ENCODE results near the gene YY1AP1. TPM values are rescaled to one million over a fixed set of nuclear protein-coding genes. Genes with fewer than 3 reads are reported as not detected.
"Not testable (repeated sequence)": the region's sequence is repeated elsewhere in the genome, so short reads cannot be mapped to it uniquely, and the experiment has no call there.

Gene YY1AP1
- total RNA-seq, 4 donors from 2014 or later: 77.4 to 181 (median 152) TPM

- TF ChIP-seq POLR2A (IDR thresholded peaks at IDR 0.05) (no peak), CTCF (IDR thresholded peaks at IDR 0.05) (no peak), POLR2AphosphoS5 (IDR thresholded peaks at IDR 0.05) (no peak), EP300 (IDR thresholded peaks at IDR 0.05) (no peak)
Observed at GRCh38 chr1:155691992-155692528, 3.5 kb upstream of the YY1AP1 start.

GRCh38 chr1:155689081-155689607 is 570 bp upstream of the YY1AP1 start, which contains the start of gene DAP3:
Gene DAP3 (plus strand): TSS chr1:155689091. CDS start chr1:155709780, 20,689 bp downstream.
- H3K27me3 ChIP-seq, H3K9me3 ChIP-seq, ATAC-seq: not testable (repeated sequence)
- TF ChIP-seq POLR2A (IDR thresholded peaks at IDR 0.05) (peak in 1 of 2 donors; percentile 32), POLR2AphosphoS5 (IDR thresholded peaks at IDR 0.05) (peak; percentile 36)
- WGBS, 2 donors (ENCODE audit: low coverage in 1 of 2): 0% methylated on average over 7 to 15 of the region's 28 CpGs
- H3K27ac ChIP-seq: peak within 1 kb of the TSS; percentile 86 to 98 (median 96)
- H3K4me1 ChIP-seq: peaks cover 0 to 49% (median 13%) of the 10 kb centered on the region in 3 donors
- peaks cover 0 to 16% of the 10 kb centered on the region in 2 donors for H3K36me3 ChIP-seq
- peak within 1 kb of the TSS; percentile 85 to 96 for H3K4me3 ChIP-seq

More at GRCh38 chr1:155691992-155692528, 3.5 kb upstream of the YY1AP1 start:
- H3K4me1 ChIP-seq: peaks cover 7 to 43% (median 9%) of the 10 kb centered on the region in 3 donors
- no peaks in the 10 kb centered on the region for H3K9me3 ChIP-seq
- H3K27me3 ChIP-seq: no peaks in the 10 kb centered on the region
- WGBS, 2 donors (ENCODE audit: low coverage in 1 of 2): 87 to 90% methylated on average over 7 to 8 of the region's 8 CpGs
- no peak for ATAC-seq
- H3K4me3 ChIP-seq: no peak overlapping the region
- H3K36me3 ChIP-seq: peaks cover 0 to 16% of the 10 kb centered on the region in 2 donors
- H3K27ac ChIP-seq: no peak overlapping the region

- H3K27me3 ChIP-seq, H3K9me3 ChIP-seq: not testable (repeated sequence)
- peaks cover 0 to 60% (median 16%) of the 10 kb centered on the region in 3 donors for H3K4me1 ChIP-seq
- ATAC-seq: peak; percentile 13
- WGBS, 2 donors (ENCODE audit: low coverage in 1 of 2): 3% methylated on average over 12 of the region's 35 CpGs; no CpG with 5 or more reads in 1 of the 2 donors
- H3K4me3 ChIP-seq: peak overlapping the region; percentile 85 to 96
- peaks cover 0 to 16% of the 10 kb centered on the region in 2 donors for H3K36me3 ChIP-seq
- peak overlapping the region; percentile 86 to 98 (median 96) for H3K27ac ChIP-seq
Observed at GRCh38 chr1:155687705-155688323, 760 bp downstream of the YY1AP1 start.

- H3K36me3 ChIP-seq: peaks cover 6 to 39% of the 10 kb centered on the region in 2 donors
- no peak for ATAC-seq
- no peaks in the 10 kb centered on the region for H3K27me3 ChIP-seq
- TF ChIP-seq POLR2A (IDR thresholded peaks at IDR 0.05) (no peak), POLR2AphosphoS5 (IDR thresholded peaks at IDR 0.05) (no peak), CTCF (IDR thresholded peaks at IDR 0.05) (no peak), EP300 (IDR thresholded peaks at IDR 0.05) (no peak)
- H3K4me3 ChIP-seq: no peak overlapping the region
- 76 to 91% methylated on average over 2 of the region's 2 CpGs for WGBS, 2 donors (ENCODE audit: low coverage in 1 of 2)
- H3K9me3 ChIP-seq: no peaks in the 10 kb centered on the region
- no peak overlapping the region for H3K27ac ChIP-seq
- peaks cover 3 to 59% (median 7%) of the 10 kb centered on the region in 3 donors for H3K4me1 ChIP-seq
Observed at GRCh38 chr1:155681776-155682175, 6.8 kb downstream of the YY1AP1 start.

GRCh38 chr1:155680531-155680930 is 8.0 kb downstream of the YY1AP1 start:
- Histone ChIP-seq H3K4me1 (peaks cover 3 to 47% (median 3%) of the 10 kb centered on the region in 3 donors), H3K36me3 (peaks cover 12 to 51% of the 10 kb centered on the region in 2 donors), H3K27ac (no peak overlapping the region), H3K27me3 (no peaks in the 10 kb centered on the region), H3K9me3 (no peaks in the 10 kb centered on the region), H3K4me3 (no peak overlapping the region)
- ATAC-seq: no peak
- 79 to 95% methylated on average over 2 to 6 of the region's 6 CpGs for WGBS, 2 donors (ENCODE audit: low coverage in 1 of 2)
- TF ChIP-seq EP300 (IDR thresholded peaks at IDR 0.05) (no peak), POLR2A (IDR thresholded peaks at IDR 0.05) (no peak), POLR2AphosphoS5 (IDR thresholded peaks at IDR 0.05) (no peak), CTCF (IDR thresholded peaks at IDR 0.05) (no peak)

GRCh38 chr1:155678992-155679391 is 9.6 kb downstream of the YY1AP1 start:
- not testable (repeated sequence) for ATAC-seq, H3K9me3 ChIP-seq, H3K27ac ChIP-seq, H3K27me3 ChIP-seq, H3K4me3 ChIP-seq
- 83% methylated on average over 1 of the region's 1 CpG; no CpG with 5 or more reads in 1 of the 2 donors for WGBS, 2 donors (ENCODE audit: low coverage in 1 of 2)
- Histone ChIP-seq H3K36me3 (peaks cover 12 to 67% of the 10 kb centered on the region in 2 donors), H3K4me1 (peaks cover 2 to 32% (median 3%) of the 10 kb centered on the region in 3 donors)

Data from gastroesophageal sphincter (tissue), 4 donors.